ENCODE measurements around the gene ANKRD65. TPM values are rescaled to one million over a fixed set of nuclear protein-coding genes. Genes with fewer than 3 reads are reported as not detected.
A peak's percentile ranks its signal among the peaks of the same experiment; 100 is the strongest.

Gene ANKRD65
- total RNA-seq, 2 experiments from 2014 or later = not detected

- DNase-seq = no peak
- Mint-ChIP-seq H3K9me3 (no peaks in the 10 kb centered on the region), H3K36me3 (no peaks in the 10 kb centered on the region), H3K4me1 (peaks cover 4% of the 10 kb centered on the region), H3K27me3 (peaks cover 59% of the 10 kb centered on the region), H3K27ac (no peak overlapping the region), H3K4me3 (no peak overlapping the region)
Observed at GRCh38 chr1:1427820-1428148, 6.7 kb upstream of the ANKRD65 start.

- H3K27ac Mint-ChIP-seq = no peak overlapping the region
- no peak for DNase-seq
- H3K4me1 Mint-ChIP-seq = peaks cover 7% of the 10 kb centered on the region
- no peaks in the 10 kb centered on the region for H3K36me3 Mint-ChIP-seq
- peaks cover 61% of the 10 kb centered on the region for H3K27me3 Mint-ChIP-seq
- H3K9me3 Mint-ChIP-seq = no peaks in the 10 kb centered on the region
- H3K4me3 Mint-ChIP-seq = no peak overlapping the region
Observed at GRCh38 chr1:1427106-1427819, 6.2 kb upstream of the ANKRD65 start.

GRCh38 chr1:1426496-1427105, 5.5 kb upstream of the ANKRD65 start:
- H3K36me3 Mint-ChIP-seq = no peaks in the 10 kb centered on the region
- DNase-seq = no peak
- H3K27ac Mint-ChIP-seq = no peak overlapping the region
- no peak overlapping the region for H3K4me3 Mint-ChIP-seq
- peaks cover 7% of the 10 kb centered on the region for H3K4me1 Mint-ChIP-seq
- H3K9me3 Mint-ChIP-seq = no peaks in the 10 kb centered on the region
- peaks cover 59% of the 10 kb centered on the region for H3K27me3 Mint-ChIP-seq

- peaks cover 7% of the 10 kb centered on the region for H3K4me1 Mint-ChIP-seq
- H3K9me3 Mint-ChIP-seq = no peaks in the 10 kb centered on the region
- no peak for DNase-seq
- peaks cover 57% of the 10 kb centered on the region for H3K27me3 Mint-ChIP-seq
- H3K27ac Mint-ChIP-seq = no peak overlapping the region
- no peaks in the 10 kb centered on the region for H3K36me3 Mint-ChIP-seq
- no peak overlapping the region for H3K4me3 Mint-ChIP-seq
Observed at GRCh38 chr1:1425753-1426495, 4.8 kb upstream of the ANKRD65 start.

GRCh38 chr1:1425426-1425752, 4.3 kb upstream of the ANKRD65 start:
- H3K4me3 Mint-ChIP-seq = no peak overlapping the region
- H3K27ac Mint-ChIP-seq = no peak overlapping the region

GRCh38 chr1:1424707-1425106, 3.6 kb upstream of the ANKRD65 start:
- H3K27me3 Mint-ChIP-seq = peaks cover 51% of the 10 kb centered on the region
- H3K4me3 Mint-ChIP-seq = no peak overlapping the region
- H3K9me3 Mint-ChIP-seq = no peaks in the 10 kb centered on the region
- no peak overlapping the region for H3K27ac Mint-ChIP-seq
- peaks cover 7% of the 10 kb centered on the region for H3K4me1 Mint-ChIP-seq
- no peak for DNase-seq
- no peaks in the 10 kb centered on the region for H3K36me3 Mint-ChIP-seq

More at GRCh38 chr1:1425426-1425752, 4.3 kb upstream of the ANKRD65 start:
- Mint-ChIP-seq H3K27me3 (peaks cover 57% of the 10 kb centered on the region), H3K4me1 (peaks cover 7% of the 10 kb centered on the region), H3K9me3 (no peaks in the 10 kb centered on the region), H3K36me3 (no peaks in the 10 kb centered on the region)
- DNase-seq = no peak

GRCh38 chr1:1423245-1423597, 2.1 kb upstream of the ANKRD65 start:
- no peaks in the 10 kb centered on the region for H3K36me3 Mint-ChIP-seq
- no peak overlapping the region for H3K27ac Mint-ChIP-seq
- H3K4me1 Mint-ChIP-seq = peaks cover 7% of the 10 kb centered on the region
- no peak for DNase-seq
- no peaks in the 10 kb centered on the region for H3K9me3 Mint-ChIP-seq
- peaks cover 38% of the 10 kb centered on the region for H3K27me3 Mint-ChIP-seq
- H3K4me3 Mint-ChIP-seq = no peak overlapping the region

GRCh38 chr1:1422465-1423244, 1.6 kb upstream of the ANKRD65 start:
- Mint-ChIP-seq H3K4me1 (peaks cover 11% of the 10 kb centered on the region), H3K9me3 (no peaks in the 10 kb centered on the region), H3K4me3 (no peak overlapping the region), H3K27me3 (peaks cover 38% of the 10 kb centered on the region), H3K36me3 (no peaks in the 10 kb centered on the region), H3K27ac (no peak overlapping the region)
- peak; percentile 41 for DNase-seq

GRCh38 chr1:1421907-1422464, 910 bp upstream of the ANKRD65 start:
- Mint-ChIP-seq H3K9me3 (no peaks in the 10 kb centered on the region), H3K27ac (no peak overlapping the region), H3K27me3 (peaks cover 36% of the 10 kb centered on the region), H3K36me3 (no peaks in the 10 kb centered on the region), H3K4me3 (no peak overlapping the region), H3K4me1 (peaks cover 14% of the 10 kb centered on the region)
- no peak for DNase-seq

- H3K27me3 Mint-ChIP-seq = peaks cover 26% of the 10 kb centered on the region
- no peak overlapping the region for H3K27ac Mint-ChIP-seq
- no peaks in the 10 kb centered on the region for H3K9me3 Mint-ChIP-seq
- no peak for DNase-seq
- H3K36me3 Mint-ChIP-seq = no peaks in the 10 kb centered on the region
- peak overlapping the region; percentile 37 for H3K4me3 Mint-ChIP-seq
- H3K4me1 Mint-ChIP-seq = peaks cover 14% of the 10 kb centered on the region
Observed at GRCh38 chr1:1420654-1421141, 378 bp downstream of the ANKRD65 start.

- no peak overlapping the region for H3K27ac Mint-ChIP-seq
- peaks cover 19% of the 10 kb centered on the region for H3K27me3 Mint-ChIP-seq
- no peak for DNase-seq
- H3K9me3 Mint-ChIP-seq = no peaks in the 10 kb centered on the region
- H3K4me3 Mint-ChIP-seq = peak overlapping the region; percentile 32
- no peaks in the 10 kb centered on the region for H3K36me3 Mint-ChIP-seq
- peaks cover 14% of the 10 kb centered on the region for H3K4me1 Mint-ChIP-seq
Observed at GRCh38 chr1:1419813-1420653, 1.0 kb downstream of the ANKRD65 start.

- peak overlapping the region; percentile 32 for H3K4me3 Mint-ChIP-seq
- H3K27ac Mint-ChIP-seq = no peak overlapping the region
- H3K36me3 Mint-ChIP-seq = no peaks in the 10 kb centered on the region
- H3K4me1 Mint-ChIP-seq = peaks cover 14% of the 10 kb centered on the region
- DNase-seq = no peak
- peaks cover 13% of the 10 kb centered on the region for H3K27me3 Mint-ChIP-seq
- H3K9me3 Mint-ChIP-seq = no peaks in the 10 kb centered on the region
Observed at GRCh38 chr1:1419363-1419812, 1.7 kb downstream of the ANKRD65 start.

GRCh38 chr1:1418464-1419362, 2.4 kb downstream of the ANKRD65 start:
- Mint-ChIP-seq H3K27ac (no peak overlapping the region), H3K4me1 (peaks cover 14% of the 10 kb centered on the region), H3K9me3 (no peaks in the 10 kb centered on the region), H3K4me3 (no peak overlapping the region), H3K27me3 (peaks cover 12% of the 10 kb centered on the region), H3K36me3 (no peaks in the 10 kb centered on the region)
- DNase-seq = no peak
